ENCODE data around the gene OTOF.
"Not testable (repeated sequence)": the region's sequence is repeated elsewhere in the genome, so short reads cannot be mapped to it uniquely, and the experiment has no call there.

Gene OTOF

DNA sequence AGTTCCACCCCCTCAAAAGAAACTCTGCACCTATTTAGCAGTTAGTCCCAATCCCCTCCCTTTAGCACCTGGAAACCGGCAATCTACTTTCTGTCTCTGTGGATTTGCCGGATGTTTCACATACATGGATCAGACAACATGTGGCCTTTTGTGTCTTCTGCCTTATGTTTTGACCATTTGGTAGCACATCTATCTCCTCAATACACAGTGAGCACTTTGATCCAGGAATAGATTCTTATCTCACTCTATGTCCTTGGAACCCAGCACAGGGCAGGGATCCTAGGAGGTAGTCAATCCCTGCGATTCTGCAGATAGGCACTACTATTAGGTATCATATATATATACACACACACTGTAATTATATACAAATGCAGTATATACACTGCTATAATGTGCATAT is 3.8 kb upstream of the OTOF start:
- no peak for DNase-seq (ENCODE audit: low read depth in 2 of 2, low spot score in 1 of 2)

DNA sequence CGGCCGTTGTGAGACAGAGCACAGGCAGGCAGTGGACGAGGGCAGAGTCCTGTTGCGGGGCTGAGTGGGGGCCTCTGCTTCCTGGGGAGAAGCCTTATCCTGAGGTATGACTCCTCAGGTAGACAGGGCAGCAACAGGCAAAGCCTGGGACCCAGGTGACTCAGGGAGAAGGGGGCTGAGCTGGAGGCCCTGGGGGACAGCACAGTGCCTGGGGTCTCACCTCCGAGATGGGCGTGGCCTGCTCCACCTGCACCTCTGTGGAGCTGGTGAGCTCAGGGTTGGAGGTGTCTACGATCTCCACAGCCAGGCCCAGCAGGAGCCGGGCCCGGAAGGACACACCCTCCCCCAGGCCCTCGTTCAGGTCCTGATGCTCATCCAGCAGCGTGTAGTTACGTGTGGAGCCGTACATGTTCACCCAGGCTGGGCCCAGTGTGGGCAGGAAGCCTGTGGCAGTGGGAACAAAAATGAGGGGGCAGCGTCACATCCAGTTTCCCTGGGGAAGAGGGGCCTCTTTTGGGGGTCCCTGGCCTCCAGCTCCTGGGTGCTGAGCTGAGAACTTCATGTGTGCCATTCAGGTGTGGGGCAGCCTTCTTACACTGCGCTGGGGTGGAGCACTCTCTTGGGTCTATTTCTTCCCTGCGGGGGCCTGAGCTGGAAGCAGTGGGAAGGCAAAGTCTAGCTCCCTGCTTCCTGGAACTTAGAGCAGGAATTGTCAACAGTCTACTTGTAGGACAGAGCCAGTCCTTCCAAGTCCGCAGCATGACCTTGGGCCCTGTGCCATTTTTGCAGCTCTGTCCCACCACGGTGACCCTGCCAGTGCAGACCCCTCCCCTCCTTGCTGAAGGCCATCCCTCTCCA is 2.9 kb upstream of the OTOF start:
- no peak for DNase-seq (ENCODE audit: low read depth in 2 of 2, low spot score in 1 of 2)

DNA sequence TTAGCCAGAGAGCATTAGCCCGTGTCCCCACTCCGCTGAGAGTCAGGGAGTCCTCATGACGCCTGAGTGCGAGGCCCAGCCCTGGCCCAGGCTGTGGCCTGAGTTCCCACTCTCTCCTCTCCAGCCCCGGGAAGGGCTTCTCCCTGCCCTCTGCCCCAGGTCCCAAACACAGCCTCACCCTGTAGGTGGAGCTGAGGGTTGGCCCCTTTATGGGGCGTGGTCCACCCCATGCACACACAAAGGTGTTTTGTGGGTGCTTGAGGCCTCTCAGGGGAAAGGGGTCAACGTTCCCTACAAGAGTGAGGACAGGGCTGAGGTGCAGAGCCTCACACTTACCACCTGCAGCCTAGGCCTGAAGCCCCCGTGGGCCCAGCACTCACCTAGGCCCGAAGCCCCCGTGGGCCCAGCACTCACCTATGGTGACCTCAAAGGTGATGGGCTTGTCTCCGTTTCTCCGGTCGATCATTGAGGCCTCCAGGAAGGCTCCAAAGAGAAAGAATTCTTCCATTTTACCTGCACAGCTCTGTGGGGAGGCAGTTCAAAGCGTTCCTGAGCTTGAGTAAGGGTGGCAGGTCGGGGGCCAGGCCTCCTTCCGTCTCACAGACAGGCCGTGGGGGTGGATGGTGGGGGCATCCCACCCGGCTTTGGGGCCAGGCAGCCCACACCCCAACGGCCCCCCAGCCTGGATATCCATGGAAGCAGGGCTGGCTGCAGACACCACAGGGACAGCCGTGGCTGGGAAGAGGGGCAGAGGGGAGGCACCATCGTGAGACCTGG is 2.1 kb upstream of the OTOF start:
- no peak for DNase-seq (ENCODE audit: low read depth in 2 of 2, low spot score in 1 of 2)

DNA sequence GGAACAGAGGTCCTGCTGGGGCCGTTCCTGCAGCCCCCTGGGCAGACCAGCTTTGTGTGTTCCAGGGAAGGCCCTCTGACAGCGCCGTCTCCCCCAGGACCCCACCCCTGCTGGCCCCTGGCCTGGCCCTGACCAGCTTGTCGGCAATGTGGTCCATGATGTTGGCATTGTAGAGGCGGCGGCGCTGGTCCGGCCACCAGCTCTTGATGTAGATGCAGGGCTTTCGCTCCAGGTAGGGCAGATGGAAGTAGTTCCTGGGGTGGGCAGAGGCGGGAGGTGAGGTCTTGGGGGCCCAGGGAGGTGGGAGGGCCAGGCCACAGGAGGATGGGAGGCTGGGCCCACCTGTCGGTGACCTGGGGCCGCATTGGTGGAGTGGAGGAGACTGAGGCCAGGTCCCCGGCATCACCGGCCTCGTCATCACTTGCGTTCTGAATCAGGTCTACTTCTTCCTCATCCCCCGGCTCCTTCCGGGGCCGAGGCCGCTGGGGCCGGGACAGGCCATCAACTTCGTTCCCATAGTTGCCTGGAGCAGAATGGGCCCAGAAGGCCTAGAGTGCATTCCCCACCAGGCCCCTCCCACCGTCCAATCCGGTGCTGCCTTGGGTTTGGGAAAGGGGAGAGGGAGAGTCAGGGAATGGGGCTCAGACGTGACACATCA is 1.3 kb upstream of the OTOF start:
- no peak for DNase-seq (ENCODE audit: low read depth in 2 of 2, low spot score in 1 of 2)

DNA sequence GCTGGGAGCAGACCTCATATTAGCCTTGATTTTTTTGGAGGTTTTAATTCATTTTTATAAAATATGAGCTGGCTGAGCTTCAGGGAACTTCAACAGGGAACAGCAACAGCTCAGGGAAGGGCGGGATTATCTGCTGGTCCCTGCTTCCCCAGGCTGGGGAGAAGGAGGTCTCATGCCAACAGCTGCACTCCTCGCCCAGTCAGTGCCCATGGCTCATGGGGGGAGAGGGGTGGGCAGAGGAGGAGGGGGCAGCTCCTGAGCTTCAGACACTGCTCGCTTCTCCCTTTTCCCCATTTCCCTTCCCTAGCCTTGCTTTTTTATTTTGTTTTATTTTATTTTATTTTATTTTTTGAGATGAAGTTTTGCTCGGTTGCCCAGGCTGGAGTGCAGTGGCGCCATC is 442 bp upstream of the OTOF start:
- DNase-seq (ENCODE audit: low read depth in 2 of 2, low spot score in 1 of 2) = no peak

DNA sequence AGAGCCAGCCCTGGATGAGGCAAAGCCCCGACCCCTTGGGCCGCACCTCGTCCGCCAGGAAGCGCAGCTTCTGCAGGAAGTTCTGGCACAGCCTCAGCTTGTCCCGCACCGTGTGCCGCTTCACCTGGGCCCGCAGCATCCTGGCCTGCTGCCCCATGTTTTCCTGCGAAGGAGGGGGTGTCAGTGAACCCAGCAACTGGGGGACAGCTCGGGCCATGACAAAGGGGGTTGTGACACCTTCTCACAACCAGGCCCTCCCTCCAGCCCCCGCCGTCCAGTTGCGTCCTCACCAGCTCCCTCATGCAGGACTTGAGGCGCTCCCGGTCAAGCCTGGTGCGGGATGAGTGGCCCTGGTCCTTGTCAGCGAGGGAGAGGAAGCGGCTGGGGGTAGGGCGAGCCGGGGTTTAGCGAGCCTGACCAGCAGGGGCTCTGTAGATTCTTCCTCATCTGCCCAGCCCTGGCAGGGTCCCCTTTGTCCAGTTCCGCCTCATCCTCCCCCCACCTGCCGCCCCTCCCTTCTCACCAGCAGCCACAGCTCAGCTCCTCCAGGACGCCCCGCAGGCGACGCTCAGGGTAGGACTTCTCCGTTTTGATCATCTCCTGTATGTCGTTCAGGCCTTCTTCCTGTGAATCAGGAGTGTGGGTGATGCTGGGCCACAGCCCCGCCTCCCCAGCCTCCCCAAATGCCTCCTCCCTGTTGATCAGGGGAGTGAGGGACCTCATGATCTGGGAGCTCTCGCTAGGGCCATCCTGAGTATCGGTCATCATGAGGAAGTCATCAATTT is 606 bp downstream of the OTOF start:
- DNase-seq (ENCODE audit: low read depth in 2 of 2, low spot score in 1 of 2) = no peak

DNA sequence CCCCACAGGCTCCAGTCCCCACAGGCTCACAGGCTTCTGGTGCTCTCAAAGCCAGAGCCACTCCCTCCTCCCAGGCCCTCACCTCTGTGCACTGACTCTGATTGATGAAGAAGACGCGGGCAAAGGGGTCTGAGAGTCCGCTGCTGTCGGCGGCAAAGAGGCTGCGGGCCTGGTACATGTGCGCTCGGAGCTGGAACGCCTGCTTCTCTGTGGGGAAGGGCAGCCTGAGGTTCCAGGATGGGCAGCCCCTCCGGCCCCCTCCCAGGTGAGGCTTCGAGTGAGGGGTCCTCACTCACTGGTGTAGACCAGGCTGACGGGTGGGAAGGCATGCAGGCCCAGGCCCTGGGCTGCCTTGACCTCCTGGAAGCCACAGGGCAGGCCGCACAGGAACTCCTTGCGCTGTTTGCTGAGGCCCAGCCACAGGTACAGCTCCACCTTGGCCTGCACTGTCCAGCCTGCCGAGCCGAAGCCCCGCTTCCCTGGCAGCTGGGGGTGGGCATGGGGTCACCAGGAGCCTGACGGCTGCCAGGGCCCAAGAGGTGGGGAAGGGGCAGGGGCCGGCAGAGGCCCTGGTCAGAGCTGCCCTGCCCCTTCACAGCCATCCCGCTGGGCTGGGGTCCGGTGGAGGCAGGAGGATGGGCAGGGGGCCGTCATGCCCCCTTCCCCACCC is 2.0 kb downstream of the OTOF start:
- no peak for DNase-seq (ENCODE audit: low read depth in 2 of 2, low spot score in 1 of 2)

DNA sequence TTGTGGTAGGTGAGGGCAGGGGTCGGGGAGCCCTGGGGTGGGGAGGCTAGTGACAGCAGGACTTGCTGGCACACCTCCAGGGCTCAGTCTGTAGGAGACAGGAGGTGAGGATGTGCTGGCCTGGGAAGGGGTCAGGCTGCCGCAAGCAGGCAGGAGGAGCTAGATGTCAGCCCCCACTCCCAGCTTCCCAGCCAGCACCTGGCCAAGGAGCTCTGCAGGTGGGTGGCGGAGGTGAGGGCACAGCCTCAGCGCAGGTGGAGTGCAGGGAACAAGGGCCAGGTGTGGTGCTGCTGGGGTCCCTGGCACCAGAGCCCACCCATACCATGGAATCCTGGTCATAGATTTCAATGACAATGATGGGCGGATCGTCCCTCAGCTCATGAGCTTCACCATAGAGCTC is 2.9 kb downstream of the OTOF start:
- DNase-seq (ENCODE audit: low read depth in 2 of 2, low spot score in 1 of 2) = no peak

DNA sequence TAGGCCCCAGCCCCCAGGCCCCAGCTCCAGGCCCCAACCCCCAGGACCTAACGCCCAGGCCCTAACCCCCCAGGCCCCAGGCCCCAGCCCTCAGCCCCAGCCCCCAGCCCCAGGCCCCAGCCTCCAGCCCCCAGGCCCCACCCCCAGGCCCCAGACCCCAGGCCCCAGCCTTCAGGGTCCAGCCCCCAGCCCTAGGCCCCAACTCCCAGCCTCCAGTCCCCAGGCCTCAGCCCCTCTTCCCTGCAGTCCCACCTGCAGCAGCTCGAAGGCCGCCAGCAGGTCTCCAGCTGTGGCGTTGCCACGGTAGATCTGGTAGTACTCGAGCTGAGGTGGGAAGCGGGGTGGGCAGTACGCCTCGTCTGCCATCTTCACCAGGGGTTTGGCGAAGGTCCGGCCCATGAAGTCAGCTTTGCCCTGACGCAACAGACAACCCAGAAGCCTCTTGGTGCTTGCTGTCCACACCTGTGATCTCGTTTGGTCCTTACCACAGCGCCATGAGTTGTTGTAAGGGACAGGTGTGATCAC is 3.6 kb downstream of the OTOF start:
- DNase-seq (ENCODE audit: low read depth in 2 of 2, low spot score in 1 of 2) = no peak

DNA sequence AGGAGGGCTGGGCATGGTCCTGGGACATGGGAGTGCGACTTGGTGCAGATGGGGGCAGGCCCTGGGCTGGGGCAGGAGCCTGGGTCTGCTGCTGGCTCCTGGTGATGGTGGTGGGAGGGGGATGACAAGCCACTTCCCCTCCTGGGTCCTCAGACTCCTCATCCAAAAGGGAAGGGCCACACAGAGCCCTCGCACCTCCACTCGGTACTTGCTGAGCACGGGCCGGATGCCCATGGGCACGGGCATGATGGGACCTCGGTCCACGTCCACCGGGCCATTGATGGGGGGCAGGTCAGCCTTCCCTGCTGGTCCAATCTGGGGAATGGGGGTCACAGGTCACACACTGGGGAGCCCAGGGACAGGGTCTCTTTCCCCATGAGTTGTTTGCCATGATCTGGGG is 4.1 kb downstream of the OTOF start:
- no peak for DNase-seq (ENCODE audit: low read depth in 2 of 2, low spot score in 1 of 2)

DNA sequence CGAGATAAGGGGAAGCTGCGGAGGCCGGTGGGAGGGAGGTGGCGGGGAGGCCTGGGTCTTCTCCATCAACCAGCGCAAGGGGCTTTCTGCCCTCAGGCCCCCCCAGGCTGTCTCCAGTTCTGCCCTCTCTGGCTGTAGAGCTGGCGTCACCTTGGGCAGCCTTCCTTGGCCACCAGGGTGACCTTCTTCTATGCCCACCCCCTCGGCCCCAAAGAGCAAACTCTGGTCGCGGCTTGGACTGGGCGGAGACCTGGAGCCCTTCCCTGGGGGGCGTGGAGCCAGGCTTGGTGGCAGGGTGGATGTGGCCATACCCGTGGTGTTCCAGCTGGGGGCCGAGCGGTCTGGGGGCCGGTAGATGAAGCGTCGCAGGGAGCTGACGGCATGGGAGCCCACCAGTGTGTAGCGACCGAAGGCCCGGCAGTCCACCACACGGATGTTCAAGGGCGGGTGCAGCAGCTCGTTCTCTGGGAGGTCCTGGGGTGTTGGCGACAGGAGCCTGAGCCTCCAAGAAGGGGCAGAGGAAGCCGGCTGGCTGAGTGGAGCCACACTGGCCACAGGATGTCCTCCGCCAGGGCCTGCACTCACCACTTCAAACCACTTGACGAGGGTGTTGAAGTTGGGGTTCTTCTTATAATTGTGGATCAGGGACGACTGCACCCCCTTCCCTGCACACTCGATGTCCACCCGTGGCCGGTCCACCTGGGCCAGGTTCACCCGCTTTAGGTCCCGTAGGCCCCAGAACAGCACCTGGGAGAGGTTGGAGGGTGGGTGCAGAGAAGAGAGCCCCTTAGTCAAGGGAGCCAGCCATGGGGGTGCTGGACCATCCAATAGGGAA is 4.9 kb downstream of the OTOF start:
- DNase-seq (ENCODE audit: low read depth in 2 of 2, low spot score in 1 of 2) = no peak

DNA sequence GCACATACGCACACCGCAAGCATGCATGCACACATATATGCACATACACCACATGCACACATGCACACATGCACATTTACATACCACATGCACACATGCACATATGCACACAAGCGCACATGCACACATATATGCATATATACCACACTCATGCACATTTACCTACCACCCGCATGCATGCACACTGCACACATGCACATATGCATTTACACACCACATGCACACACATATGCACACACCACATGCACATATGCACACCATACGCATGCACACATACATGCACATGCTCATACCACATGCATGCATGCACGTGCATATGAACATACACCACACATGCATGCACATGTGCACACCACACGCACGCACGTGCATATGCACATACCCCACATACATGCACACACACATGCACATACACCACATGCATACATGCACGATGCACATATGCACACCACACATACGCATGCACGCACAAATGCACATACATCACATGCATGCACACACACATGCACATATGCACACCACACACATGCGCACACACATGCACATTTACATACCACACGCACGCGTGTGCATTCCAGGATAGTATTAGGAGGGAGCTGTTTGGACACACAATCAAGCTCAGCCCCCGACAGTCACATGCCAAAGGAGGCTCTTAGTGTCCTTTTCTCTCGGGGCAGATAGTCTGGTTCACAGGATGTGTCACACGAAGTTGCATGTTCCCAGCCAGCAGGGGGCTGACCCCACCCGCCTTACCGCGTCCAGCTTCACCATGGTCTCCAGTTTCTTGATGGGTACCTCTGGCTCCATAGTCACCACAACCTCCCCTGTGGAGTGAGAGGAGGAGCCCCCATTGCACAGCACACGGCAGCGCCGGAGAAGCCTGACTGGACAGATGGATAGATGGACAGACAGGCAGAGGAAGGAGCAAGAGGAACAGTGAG is 5.9 kb downstream of the OTOF start:
- no peak for DNase-seq (ENCODE audit: low read depth in 2 of 2, low spot score in 1 of 2)

DNA sequence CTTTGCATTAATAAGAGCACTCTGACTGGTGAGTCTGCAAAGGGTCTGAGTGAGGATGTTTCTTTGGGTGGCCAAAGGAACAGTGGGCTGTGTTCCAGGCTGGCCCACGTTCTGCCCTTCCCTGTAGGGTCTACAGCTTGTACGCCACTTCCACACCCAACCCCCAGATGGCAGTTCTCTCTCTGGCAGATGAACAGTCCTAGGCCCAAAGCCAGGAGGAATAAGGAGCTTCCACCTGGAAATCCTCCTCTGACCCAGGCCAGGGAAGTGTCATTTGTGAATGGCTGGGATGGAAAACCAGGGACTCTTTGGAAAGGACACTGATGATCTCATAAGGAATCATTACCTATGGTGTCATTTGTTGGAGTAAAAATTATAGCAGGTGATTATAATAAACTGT is 6.6 kb downstream of the OTOF start:
- no peak for DNase-seq (ENCODE audit: low read depth in 2 of 2, low spot score in 1 of 2)

DNA sequence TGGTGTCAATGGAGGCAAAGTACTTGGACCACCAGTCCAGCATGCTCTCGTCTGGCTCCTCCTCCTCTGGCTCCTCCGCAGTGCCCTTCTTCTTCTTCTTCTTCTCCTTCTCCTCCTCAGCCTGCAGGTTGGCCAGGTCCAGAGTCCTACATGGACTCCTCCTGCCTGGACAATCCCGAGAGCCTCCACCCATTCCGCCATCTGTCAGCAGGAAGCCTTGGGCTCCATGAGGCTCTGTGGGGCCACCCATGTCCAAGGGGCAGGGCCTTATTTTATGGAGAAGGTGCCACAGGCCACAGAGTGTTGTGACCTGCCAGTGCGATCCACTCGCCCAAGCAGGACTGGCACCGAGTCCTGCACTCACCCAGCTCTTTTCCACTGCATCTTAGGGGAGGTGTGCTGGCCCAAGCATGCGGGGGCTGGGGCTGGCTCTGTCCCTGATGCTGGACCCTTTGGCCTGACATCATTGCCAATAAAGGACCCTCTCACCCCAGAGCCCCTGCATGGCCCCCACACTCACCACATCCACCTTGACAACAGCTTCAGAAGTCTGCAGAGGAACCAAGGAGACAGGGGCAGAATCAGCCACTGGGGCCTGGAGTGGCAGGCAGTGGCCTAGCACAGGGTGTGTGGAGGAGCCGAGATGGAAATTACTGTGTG is 7.2 kb downstream of the OTOF start:
- DNase-seq (ENCODE audit: low read depth in 2 of 2, low spot score in 1 of 2) = no peak

DNA sequence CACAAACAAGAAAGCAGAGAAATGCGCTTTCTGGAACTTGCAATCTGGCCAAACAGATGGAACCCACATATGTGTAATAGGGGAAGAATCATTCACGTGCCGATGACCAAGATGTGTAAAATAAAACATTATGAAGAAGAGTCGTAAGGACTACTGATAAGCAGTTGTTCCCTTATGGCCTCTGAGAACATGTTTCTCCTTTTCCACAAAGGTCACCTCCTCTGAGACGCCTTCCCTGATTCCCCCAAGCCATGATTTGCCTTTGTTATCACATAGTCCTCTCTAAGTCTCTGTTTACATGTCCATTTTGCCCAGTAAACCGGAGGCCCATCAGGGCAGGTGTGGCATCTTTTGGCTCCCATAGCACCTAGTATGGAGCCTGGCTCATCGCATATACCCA is 8.0 kb downstream of the OTOF start:
- no peak for DNase-seq (ENCODE audit: low read depth in 2 of 2, low spot score in 1 of 2)

DNA sequence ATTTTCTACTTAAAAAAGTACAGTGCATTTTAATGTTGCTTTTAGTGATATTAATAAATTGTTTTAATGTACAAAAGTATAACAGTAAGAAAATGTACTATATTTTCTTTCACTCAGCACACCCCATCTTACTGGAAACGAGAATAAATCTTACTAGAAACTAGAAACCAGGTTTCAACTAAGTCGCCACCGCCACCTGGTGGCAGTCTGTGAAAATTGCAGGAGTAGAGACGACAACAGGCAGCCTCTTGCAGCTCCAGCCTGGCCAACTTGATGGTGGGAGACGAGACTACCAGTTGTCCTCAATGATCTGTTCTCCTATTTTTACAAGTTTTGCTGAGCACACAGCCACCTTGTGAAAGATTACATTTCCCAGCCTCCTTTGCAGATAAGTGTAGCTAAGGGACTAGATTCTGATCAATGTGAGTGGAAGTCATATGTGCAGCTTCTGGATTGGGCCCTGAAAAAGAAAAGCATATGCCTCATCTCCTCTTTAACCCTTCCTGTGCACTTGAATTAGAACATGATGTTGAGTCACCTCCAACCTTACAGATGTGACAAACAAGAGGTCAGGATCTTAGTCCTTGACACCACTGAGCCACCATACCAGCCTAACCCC is 8.7 kb downstream of the OTOF start:
- peak in 1 of 2 donors; percentile 4 for DNase-seq (ENCODE audit: low read depth in 2 of 2, low spot score in 1 of 2)

DNA sequence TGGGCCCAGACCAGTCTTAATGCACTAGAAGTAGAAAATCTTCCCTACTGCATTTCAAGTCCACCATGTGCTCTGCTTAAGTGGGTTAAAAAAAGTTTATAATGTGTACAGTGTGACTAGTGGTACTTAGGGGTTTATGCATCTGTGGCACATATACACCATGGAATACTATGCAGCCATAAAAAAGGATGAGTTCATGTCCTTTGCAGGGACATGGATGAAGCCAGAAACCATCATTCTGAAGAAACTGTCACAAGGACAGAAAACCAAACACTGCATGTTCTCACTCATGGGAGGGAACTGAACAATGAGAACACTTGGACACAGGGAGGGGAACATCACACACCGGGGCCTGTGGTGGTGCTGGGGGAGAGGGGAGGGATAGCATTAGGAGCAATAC is 9.4 kb downstream of the OTOF start:
- DNase-seq (ENCODE audit: low read depth in 2 of 2, low spot score in 1 of 2) = not testable (repeated sequence)
